HFFc6 (cell line): ENCODE measurements around the gene MROH2B. TPM values are rescaled to one million over a fixed set of nuclear protein-coding genes. Genes with fewer than 3 reads are reported as not detected.

Experiments used
- DNase-seq: peaks from one replicate; pipeline ENCODE4 v3.0.0-alpha.2; 2018
- H3K27ac Mint-ChIP-seq: 2 replicates; pipeline ENCODE4 v1.8.0; 2020; ENCODE audit warnings: mild to moderate bottlenecking, mixed read lengths
- H3K27me3 Mint-ChIP-seq: 2 replicates; pipeline ENCODE4 v1.8.0; 2021; ENCODE audit warnings: mild to moderate bottlenecking, moderate library complexity, mixed read lengths; ENCODE audit not compliant: insufficient read depth
- H3K36me3 Mint-ChIP-seq: 2 replicates; pipeline ENCODE4 v1.8.0; 2021; ENCODE audit warnings: low read depth, mixed read lengths
- H3K4me1 Mint-ChIP-seq: 2 replicates; pipeline ENCODE4 v1.8.0; 2020; ENCODE audit warnings: low read depth, mixed read lengths
- H3K4me3 Mint-ChIP-seq: 2 replicates; pipeline ENCODE4 v1.8.0; 2020; ENCODE audit warnings: mild to moderate bottlenecking, moderate library complexity, mixed read lengths
- H3K9me3 Mint-ChIP-seq: 2 replicates; pipeline ENCODE4 v1.8.0; 2020; ENCODE audit warnings: mild to moderate bottlenecking, mixed read lengths
- CTCF ChIP-seq: fragments of 200-600 bp; sonication (generic); IDR thresholded peaks from 2 replicates; pipeline ENCODE4 v1.5.0; 2021; ENCODE audit warnings: antibody characterized with exemption, mild to moderate bottlenecking
- total RNA-seq, 6 experiments: library from RNA; stranded (reverse); fragmentation: NEBNext Ultra II Directional; extraction: Animal tissue kit (Norgen Biotek cat#: 25700); gene quantifications; 2 replicates in 1 of 6; 3 replicates in 5 of 6; pipeline ENCODE4 v1.2.3, GENCODE V29; 2021

The MROH2B gene
- total RNA-seq, 6 experiments from 2014 or later, result not detected

- Mint-ChIP-seq H3K27me3 (peaks cover 1% of the 10 kb centered on the region; the same call in 1 of the 2 replicates), H3K4me1 (peaks cover 33% of the 10 kb centered on the region), H3K4me3 (peak overlapping the region; percentile 6; the same call in 1 of the 2 replicates), H3K9me3 (peaks cover 5% of the 10 kb centered on the region; the same call in 1 of the 2 replicates), H3K27ac (peak overlapping the region; percentile 69; the same call in 1 of the 2 replicates), H3K36me3 (peaks cover 9% of the 10 kb centered on the region; the same call in 1 of the 2 replicates)
- TF ChIP-seq CTCF, result no peak
- DNase-seq, result peak; percentile 3
These were observed 79.8 kb downstream of the MROH2B start for GRCh38 chr5:40991168-40991980.

DNA sequence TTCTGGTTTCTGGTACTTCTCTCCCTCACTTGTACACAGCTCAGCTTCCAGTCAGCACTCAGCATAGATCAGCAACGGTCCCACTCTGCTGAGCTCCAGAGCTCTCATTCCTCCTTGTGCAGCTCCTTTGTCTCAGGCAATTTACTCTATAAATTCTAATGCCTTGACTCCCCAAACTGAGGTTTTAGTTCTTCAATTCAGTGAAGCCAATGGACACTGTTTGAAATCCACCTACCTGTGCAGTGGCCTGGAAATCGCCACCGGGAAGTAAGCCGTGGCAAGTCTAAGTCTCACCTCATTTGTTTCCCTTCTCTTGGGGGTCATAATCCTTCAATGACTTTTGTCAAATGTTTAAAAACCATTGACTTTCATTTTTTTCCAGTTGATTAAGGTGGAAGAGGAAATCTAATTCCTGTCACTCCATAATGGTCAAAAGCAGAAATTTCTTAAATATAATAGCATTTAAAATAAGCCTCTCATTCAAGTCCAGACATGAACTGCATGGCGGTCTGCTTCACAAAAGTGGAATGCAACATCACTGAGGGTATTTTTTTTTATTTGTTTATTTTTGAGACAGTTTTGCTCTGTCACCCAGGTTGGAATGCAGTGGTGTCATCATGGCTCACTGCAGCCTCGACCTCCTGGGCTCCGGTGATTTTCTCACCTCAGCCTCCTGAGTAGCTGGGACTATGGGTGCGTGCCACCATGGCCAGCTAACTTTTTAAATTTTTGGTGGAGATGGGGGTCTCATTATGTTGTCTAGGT lies 82.2 kb downstream of the MROH2B start:
- Mint-ChIP-seq H3K4me1 (peaks cover 55% of the 10 kb centered on the region), H3K27ac (peak overlapping the region; percentile 8; the same call in 1 of the 2 replicates), H3K36me3 (peaks cover 9% of the 10 kb centered on the region; the same call in 1 of the 2 replicates), H3K9me3 (peaks cover 5% of the 10 kb centered on the region; the same call in 1 of the 2 replicates), H3K4me3 (no peak overlapping the region), H3K27me3 (peaks cover 1% of the 10 kb centered on the region; the same call in 1 of the 2 replicates)
- DNase-seq, result no peak
- TF ChIP-seq CTCF, result no peak

DNA sequence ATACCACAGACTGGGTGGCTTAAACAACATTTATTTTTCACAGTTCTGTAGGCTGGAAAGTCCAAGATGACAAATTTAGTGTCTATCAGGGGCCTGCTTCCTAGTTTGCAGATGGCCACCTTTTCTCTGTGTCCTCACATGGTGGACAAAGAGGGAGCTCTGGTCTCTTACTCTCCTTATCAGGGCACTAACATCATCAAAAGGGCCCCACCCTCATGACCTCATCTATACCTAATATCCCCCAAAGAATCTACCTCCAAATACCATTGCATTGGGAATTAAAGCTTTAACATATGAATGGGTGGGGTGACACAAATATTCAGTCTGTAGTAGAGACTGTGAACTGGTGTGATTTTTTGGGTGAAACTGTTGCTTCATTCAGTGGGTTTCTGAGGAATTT lies 83.8 kb downstream of the MROH2B start:
- TF ChIP-seq CTCF, result no peak

DNA sequence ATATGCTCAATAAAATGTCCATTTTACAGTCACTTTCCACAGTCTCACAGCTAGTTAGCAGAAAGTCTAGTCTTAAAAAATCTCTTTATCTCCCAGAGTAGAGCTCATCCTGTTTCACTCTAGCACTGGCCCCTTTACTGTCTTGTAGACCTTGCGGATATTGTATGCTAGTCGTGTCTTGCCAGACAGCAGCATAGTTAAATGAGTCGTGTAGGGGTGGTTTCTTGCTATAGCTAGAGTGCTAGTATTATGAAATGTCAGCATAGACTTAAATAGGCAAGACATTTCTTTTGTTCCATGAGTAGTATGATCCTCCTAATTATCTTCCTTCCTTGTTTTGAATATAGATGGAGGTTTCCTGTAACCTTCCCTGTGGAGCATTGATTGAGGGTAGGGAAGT lies 84.5 kb downstream of the MROH2B start:
- Mint-ChIP-seq H3K9me3 (peaks cover 8% of the 10 kb centered on the region), H3K4me1 (peaks cover 67% of the 10 kb centered on the region), H3K36me3 (peaks cover 9% of the 10 kb centered on the region; the same call in 1 of the 2 replicates), H3K4me3 (no peak overlapping the region), H3K27ac (no peak overlapping the region; the same call in 1 of the 2 replicates), H3K27me3 (peaks cover 1% of the 10 kb centered on the region; the same call in 1 of the 2 replicates)
- DNase-seq, result no peak
- TF ChIP-seq CTCF, result no peak

More for the DNA sequence above, 83.8 kb downstream of the MROH2B start:
- Mint-ChIP-seq H3K4me3 (no peak overlapping the region), H3K27me3 (peaks cover 1% of the 10 kb centered on the region; the same call in 1 of the 2 replicates), H3K27ac (no peak overlapping the region), H3K9me3 (peaks cover 8% of the 10 kb centered on the region; the same call in 1 of the 2 replicates), H3K36me3 (peaks cover 9% of the 10 kb centered on the region; the same call in 1 of the 2 replicates), H3K4me1 (peaks cover 71% of the 10 kb centered on the region)
- no peak for DNase-seq

DNA sequence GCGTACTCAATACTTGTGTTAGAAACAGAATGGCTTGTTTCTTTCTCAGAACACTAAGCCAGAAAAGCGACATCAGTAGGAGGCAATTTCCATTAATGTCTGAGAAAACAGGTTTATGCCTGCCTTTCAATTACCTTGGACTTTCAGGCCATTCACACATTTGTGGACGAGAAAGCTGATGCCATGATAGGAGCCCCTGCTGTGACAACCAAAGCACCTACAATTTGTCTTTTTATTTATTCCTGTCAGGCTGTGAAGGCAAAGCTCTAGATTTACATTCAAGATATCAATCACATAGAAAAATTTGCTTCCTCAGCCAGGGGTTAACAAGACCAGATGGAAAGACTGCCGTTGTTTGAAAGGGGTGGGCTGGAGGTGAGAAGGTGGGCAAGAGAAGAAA lies 85.6 kb downstream of the MROH2B start:
- Mint-ChIP-seq H3K36me3 (peaks cover 9% of the 10 kb centered on the region; the same call in 1 of the 2 replicates), H3K27me3 (no peaks in the 10 kb centered on the region), H3K9me3 (peaks cover 8% of the 10 kb centered on the region), H3K4me1 (peaks cover 55% of the 10 kb centered on the region), H3K27ac (peak overlapping the region; percentile 62; the same call in 1 of the 2 replicates), H3K4me3 (no peak overlapping the region)
- TF ChIP-seq CTCF, result no peak
- DNase-seq, result no peak
